Gastroesophageal sphincter (tissue), 4 donors: ENCODE data around the gene SLC25A45. TPM values are rescaled to one million over a fixed set of nuclear protein-coding genes. Genes with fewer than 3 reads are reported as not detected.

ENCODE experiments used
- ATAC-seq: fragments of 150-250 bp; one replicate; pipeline ENCODE4 v1.9.1; 2016; ENCODE audit warnings: mild to moderate bottlenecking, moderate library complexity
- H3K27ac ChIP-seq, 4 donors: fragments of 200-600 bp; sonication (generic) in 3 of 4; 1 replicate in 3 of 4; 2 replicates in 1 of 4; pipeline ENCODE4 v1.5.1; 2016 to 2019
- H3K27me3 ChIP-seq: fragments of 200-600 bp; sonication (generic); one replicate; pipeline ENCODE4 v1.5.1; 2019
- H3K36me3 ChIP-seq, 2 donors: fragments of 200-600 bp; sonication (generic); one replicate each; pipeline ENCODE4 v1.5.1; 2019; ENCODE audit warnings: control low read depth in 1 of 2
- H3K4me1 ChIP-seq, 3 donors: fragments of 200-600 bp; sonication (generic); 1 replicate in 2 of 3; 2 replicates in 1 of 3; pipeline ENCODE4 v1.5.1; 2016 to 2019; ENCODE audit warnings: control low read depth in 2 of 3
- H3K4me3 ChIP-seq, 2 donors: fragments of 200-600 bp; sonication (generic); one replicate each; pipeline ENCODE4 v1.5.1; 2019; ENCODE audit warnings: mild to moderate bottlenecking in 1 of 2, moderate library complexity in 1 of 2
- H3K9me3 ChIP-seq, 3 donors: fragments of 200-600 bp; sonication (generic); one replicate each; pipeline ENCODE4 v1.5.1; 2017 to 2019; ENCODE audit warnings: control low read depth in 2 of 3
- CTCF ChIP-seq, 4 experiments: fragments of 200-600 bp in 2 of 4; fragments of 450-650 bp in 2 of 4; sonication (generic) in 1 of 4; IDR thresholded peaks; one replicate each; pipeline ENCODE4 v1.5.1; 2017 to 2019; ENCODE audit warnings: antibody characterized with exemption in 4 of 4, mild to moderate bottlenecking in 2 of 4, moderate library complexity in 2 of 4
- EP300 ChIP-seq: sonication (generic); formaldehyde crosslinking; IDR thresholded peaks from one replicate; pipeline ENCODE4 v1.6.1; 2017; ENCODE audit warnings: antibody characterized with exemption, mild to moderate bottlenecking
- POLR2A ChIP-seq, 2 donors: fragments of 450-650 bp; IDR thresholded peaks; one replicate each; pipeline ENCODE4 v1.6.1; 2017; ENCODE audit warnings: antibody characterized with exemption in 2 of 2, mild to moderate bottlenecking in 2 of 2, moderate library complexity in 1 of 2
- POLR2AphosphoS5 ChIP-seq: sonication (generic); formaldehyde crosslinking; IDR thresholded peaks from one replicate; pipeline ENCODE4 v1.6.1; 2017; ENCODE audit warnings: antibody characterized with exemption
- WGBS, 2 donors: methylation state at CpG; one replicate each; pipeline ENCODE4 v1.1.5; 2018; ENCODE audit warnings: low coverage in 1 of 2; 5-methylcytosine and 5-hydroxymethylcytosine counted together
- total RNA-seq, 4 donors: library from RNA; depleted of rRNA; stranded (reverse); fragments of >200 nt; gene quantifications; one replicate each; pipeline ENCODE4 v1.1.0, GENCODE V29; 2016

The SLC25A45 gene
- total RNA-seq, 4 donors from 2014 or later = 3.7 to 11.5 (median 7.5) TPM

DNA sequence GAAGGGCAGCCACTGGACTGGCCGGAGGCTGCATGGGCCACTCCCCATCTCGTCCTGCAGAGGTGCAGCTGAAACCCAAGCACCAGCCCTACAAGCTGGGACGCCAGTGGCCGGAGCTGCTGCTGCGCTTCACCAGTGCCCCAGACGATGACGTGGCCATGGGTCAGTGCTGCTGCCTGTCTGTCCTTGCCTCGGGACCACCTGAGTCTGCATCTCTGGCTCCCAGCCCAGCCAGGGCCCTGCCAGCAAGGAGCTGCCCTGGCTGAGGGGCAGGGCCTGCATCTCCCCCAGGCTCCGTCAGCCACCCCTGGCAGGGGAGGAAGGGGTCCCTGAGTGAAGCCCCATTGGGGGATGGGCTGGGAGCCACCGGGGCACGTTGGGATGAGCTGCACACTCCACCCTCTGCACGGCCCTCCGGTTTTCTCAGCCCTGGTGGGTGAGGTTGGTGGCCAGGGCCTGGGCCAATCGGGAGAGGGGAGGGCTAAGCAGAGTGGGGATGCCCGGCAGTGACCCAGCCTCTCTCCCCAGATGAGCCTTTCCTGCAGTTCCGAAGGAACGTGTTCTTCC, 11.2 kb upstream of the SLC25A45 start:
- Histone ChIP-seq H3K27me3 (no peaks in the 10 kb centered on the region), H3K9me3 (no peaks in the 10 kb centered on the region), H3K36me3 (peaks cover 0 to 82% of the 10 kb centered on the region in 2 donors), H3K27ac (no peak overlapping the region), H3K4me3 (no peak overlapping the region), H3K4me1 (peaks cover 0 to 45% (median 14%) of the 10 kb centered on the region in 3 donors)
- ATAC-seq = no peak
- TF ChIP-seq CTCF (IDR thresholded peaks at IDR 0.05) (no peak), POLR2A (IDR thresholded peaks at IDR 0.05) (no peak), POLR2AphosphoS5 (no peak), EP300 (no peak)
- 80% methylated on average over 4 of the region's 17 CpGs; no CpG with 5 or more reads in 1 of the 2 donors for WGBS, 2 donors

- peaks cover 0 to 80% of the 10 kb centered on the region in 2 donors for H3K36me3 ChIP-seq
- TF ChIP-seq POLR2A (IDR thresholded peaks at IDR 0.05) = no peak
- TF ChIP-seq POLR2AphosphoS5 = no peak
- no peak for TF ChIP-seq EP300
- no peak for TF ChIP-seq CTCF (IDR thresholded peaks at IDR 0.05)
- H3K27ac ChIP-seq = no peak overlapping the region
Observed at GRCh38 chr11:65392899-65393298, 10.5 kb upstream of the SLC25A45 start.

GRCh38 chr11:65392186-65392829, 9.9 kb upstream of the SLC25A45 start:
- TF ChIP-seq POLR2A (IDR thresholded peaks at IDR 0.05) (no peak), CTCF (IDR thresholded peaks at IDR 0.05) (no peak), EP300 (no peak), POLR2AphosphoS5 (no peak)
- H3K4me1 ChIP-seq = peaks cover 0 to 58% (median 23%) of the 10 kb centered on the region in 3 donors
- 80 to 87% methylated on average over 3 of the region's 13 CpGs for WGBS, 2 donors
- H3K36me3 ChIP-seq = peaks cover 0 to 74% of the 10 kb centered on the region in 2 donors
- H3K9me3 ChIP-seq = no peaks in the 10 kb centered on the region
- peak overlapping the region in 2 of 4 donors; percentile 63 to 97 for H3K27ac ChIP-seq
- no peak overlapping the region for H3K4me3 ChIP-seq
- no peaks in the 10 kb centered on the region for H3K27me3 ChIP-seq
- no peak for ATAC-seq

More at GRCh38 chr11:65392899-65393298, 10.5 kb upstream of the SLC25A45 start:
- Histone ChIP-seq H3K4me1 (peaks cover 0 to 52% (median 18%) of the 10 kb centered on the region in 3 donors), H3K9me3 (no peaks in the 10 kb centered on the region), H3K4me3 (no peak overlapping the region), H3K27me3 (no peaks in the 10 kb centered on the region)
- no peak for ATAC-seq
- WGBS, 2 donors = 75 to 78% methylated on average over 3 to 4 of the region's 5 CpGs

- Histone ChIP-seq H3K36me3 (peaks cover 0 to 61% of the 10 kb centered on the region in 2 donors), H3K4me3 (peak overlapping the region in 1 of 2 donors; percentile 3), H3K27ac (peak overlapping the region in 3 of 4 donors; percentile 62 to 97 (median 63)), H3K9me3 (no peaks in the 10 kb centered on the region), H3K27me3 (no peaks in the 10 kb centered on the region), H3K4me1 (peaks cover 0 to 66% (median 24%) of the 10 kb centered on the region in 3 donors)
- no peak for TF ChIP-seq CTCF (IDR thresholded peaks at IDR 0.05)
- TF ChIP-seq POLR2AphosphoS5 = no peak
- TF ChIP-seq POLR2A (IDR thresholded peaks at IDR 0.05) = no peak
- TF ChIP-seq EP300 = no peak
- WGBS, 2 donors = 60% methylated on average over 1 of the region's 9 CpGs; no CpG with 5 or more reads in 1 of the 2 donors
- ATAC-seq = no peak
Observed at GRCh38 chr11:65390996-65391395, 8.6 kb upstream of the SLC25A45 start.
